MM.1S (cell line): ENCODE data around the gene TKT.

ENCODE experiments used
- DNase-seq: peaks from one replicate; pipeline ENCODE4 v3.0.0-alpha.2; 2015
- H2AFZ ChIP-seq: fragments of 300-600 bp; sonication (generic); 2 replicates; pipeline ENCODE4 v1.6.0; 2016; ENCODE audit warnings: antibody characterized with exemption, low read length
- H3F3A ChIP-seq: fragments of 300-600 bp; sonication (generic); 2 replicates; pipeline ENCODE4 v1.6.1; 2016; ENCODE audit warnings: mild to moderate bottlenecking, antibody characterized with exemption, low read length, moderate library complexity, mixed read lengths; ENCODE audit not compliant: insufficient read depth
- H3K27ac ChIP-seq: fragments of 300-600 bp; sonication (generic); 2 replicates; pipeline ENCODE4 v1.5.1; 2016; ENCODE audit warnings: mild to moderate bottlenecking, low read length
- H3K27me3 ChIP-seq: fragments of 300-600 bp; sonication (generic); replicated peaks from 2 replicates; pipeline ENCODE4 v1.6.0; 2016; ENCODE audit warnings: low read length; ENCODE audit not compliant: insufficient read depth
- H3K36me3 ChIP-seq: fragments of 300-600 bp; sonication (generic); replicated peaks from 2 replicates; pipeline ENCODE4 v1.6.1; 2016; ENCODE audit warnings: mild to moderate bottlenecking, low read length, mixed read lengths; ENCODE audit not compliant: insufficient read depth
- H3K4me1 ChIP-seq: fragments of 300-600 bp; sonication (generic); 2 replicates; pipeline ENCODE4 v1.6.1; 2016; ENCODE audit warnings: low read length, mixed read lengths
- H3K4me2 ChIP-seq: fragments of 300-600 bp; sonication (generic); 2 replicates; pipeline ENCODE4 v1.6.0; 2016; ENCODE audit warnings: low read depth, low read length
- H3K4me3 ChIP-seq: fragments of 300-600 bp; sonication (generic); 2 replicates; pipeline ENCODE4 v1.5.1; 2016; ENCODE audit warnings: low read length, mixed read lengths
- H3K79me2 ChIP-seq: fragments of 300-600 bp; sonication (generic); 2 replicates; pipeline ENCODE4 v1.6.1; 2016; ENCODE audit warnings: mixed run types, low read length, mixed read lengths
- H3K9ac ChIP-seq: fragments of 300-600 bp; sonication (generic); 2 replicates; pipeline ENCODE4 v1.6.1; 2016; ENCODE audit warnings: low read length, mixed read lengths
- H3K9me2 ChIP-seq: fragments of 300-600 bp; sonication (generic); replicated peaks from 2 replicates; pipeline ENCODE4 v1.6.1; 2016; ENCODE audit warnings: mild to moderate bottlenecking, low read length, mixed read lengths; ENCODE audit not compliant: insufficient read depth
- H3K9me3 ChIP-seq: fragments of 300-600 bp; sonication (generic); replicated peaks from 2 replicates; pipeline ENCODE4 v1.6.1; 2016; ENCODE audit warnings: mild to moderate bottlenecking, low read length, mixed read lengths; ENCODE audit not compliant: insufficient read depth
- H4K20me1 ChIP-seq: fragments of 300-600 bp; sonication (generic); 2 replicates; pipeline ENCODE4 v1.6.1; 2016; ENCODE audit warnings: mild to moderate bottlenecking, low read length, moderate library complexity, mixed read lengths; ENCODE audit not compliant: insufficient read depth
- EZH2 ChIP-seq: fragments of 300-600 bp; sonication (generic); optimal IDR thresholded peaks from 2 replicates; pipeline ENCODE3; 2017; ENCODE audit warnings: low read depth, mild to moderate bottlenecking, antibody characterized with exemption, low read length, mixed read lengths
- EZH2phosphoT487 ChIP-seq: fragments of 300-600 bp; sonication (generic); IDR thresholded peaks from 2 replicates; pipeline ENCODE4 v1.6.1; 2018; ENCODE audit warnings: antibody characterized with exemption, low read length
- TF ChIP-seq, protein P1 (sequence below): fragments of 300-600 bp; sonication (generic); IDR thresholded peaks from 2 replicates; pipeline ENCODE4 v1.5.1; 2016; ENCODE audit warnings: antibody characterized with exemption, low read length, mixed read lengths

TKT gene

DNA sequence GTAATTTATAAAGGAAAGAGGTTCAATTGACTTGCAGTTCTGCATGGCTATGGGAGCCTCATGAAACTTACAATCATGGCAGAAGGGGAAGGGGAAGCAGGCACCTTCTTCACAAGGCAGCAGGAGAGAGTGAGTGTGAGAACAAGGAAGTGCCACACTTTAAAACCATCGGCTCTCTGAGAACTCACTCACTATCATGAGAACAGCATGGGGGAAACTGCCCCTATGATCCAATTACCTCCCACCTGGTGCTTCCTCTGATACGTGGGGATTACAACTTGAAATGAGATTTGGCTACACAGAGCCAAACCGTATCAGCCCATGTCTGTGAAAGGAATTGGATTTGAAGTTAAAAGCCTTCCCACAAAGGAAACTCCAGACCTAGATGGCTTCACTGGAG, 39.1 kb downstream of the TKT start:
- Histone ChIP-seq H3K9me3 (no peaks in the 10 kb centered on the region), H3K27ac (no peak overlapping the region), H3K4me1 (no peaks in the 10 kb centered on the region), H3K9ac (no peak overlapping the region), H3K4me2 (no peak overlapping the region), H3K27me3 (no peaks in the 10 kb centered on the region), H3K36me3 (no peaks in the 10 kb centered on the region), H2AFZ (no peak overlapping the region), H3F3A (0 out of 2 replicates have a peak, but pooled peaks cover 15% of the 10 kb centered on the region), H4K20me1 (no peaks in the 10 kb centered on the region), H3K9me2 (no peaks in the 10 kb centered on the region), H3K79me2 (no peaks in the 10 kb centered on the region), H3K4me3 (no peak overlapping the region)
- TF ChIP-seq EZH2phosphoT487: no peak
- TF ChIP-seq EZH2: no peak
- TF ChIP-seq, protein P1, sequence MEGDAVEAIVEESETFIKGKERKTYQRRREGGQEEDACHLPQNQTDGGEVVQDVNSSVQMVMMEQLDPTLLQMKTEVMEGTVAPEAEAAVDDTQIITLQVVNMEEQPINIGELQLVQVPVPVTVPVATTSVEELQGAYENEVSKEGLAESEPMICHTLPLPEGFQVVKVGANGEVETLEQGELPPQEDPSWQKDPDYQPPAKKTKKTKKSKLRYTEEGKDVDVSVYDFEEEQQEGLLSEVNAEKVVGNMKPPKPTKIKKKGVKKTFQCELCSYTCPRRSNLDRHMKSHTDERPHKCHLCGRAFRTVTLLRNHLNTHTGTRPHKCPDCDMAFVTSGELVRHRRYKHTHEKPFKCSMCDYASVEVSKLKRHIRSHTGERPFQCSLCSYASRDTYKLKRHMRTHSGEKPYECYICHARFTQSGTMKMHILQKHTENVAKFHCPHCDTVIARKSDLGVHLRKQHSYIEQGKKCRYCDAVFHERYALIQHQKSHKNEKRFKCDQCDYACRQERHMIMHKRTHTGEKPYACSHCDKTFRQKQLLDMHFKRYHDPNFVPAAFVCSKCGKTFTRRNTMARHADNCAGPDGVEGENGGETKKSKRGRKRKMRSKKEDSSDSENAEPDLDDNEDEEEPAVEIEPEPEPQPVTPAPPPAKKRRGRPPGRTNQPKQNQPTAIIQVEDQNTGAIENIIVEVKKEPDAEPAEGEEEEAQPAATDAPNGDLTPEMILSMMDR: no peak
- no peak for DNase-seq

DNA sequence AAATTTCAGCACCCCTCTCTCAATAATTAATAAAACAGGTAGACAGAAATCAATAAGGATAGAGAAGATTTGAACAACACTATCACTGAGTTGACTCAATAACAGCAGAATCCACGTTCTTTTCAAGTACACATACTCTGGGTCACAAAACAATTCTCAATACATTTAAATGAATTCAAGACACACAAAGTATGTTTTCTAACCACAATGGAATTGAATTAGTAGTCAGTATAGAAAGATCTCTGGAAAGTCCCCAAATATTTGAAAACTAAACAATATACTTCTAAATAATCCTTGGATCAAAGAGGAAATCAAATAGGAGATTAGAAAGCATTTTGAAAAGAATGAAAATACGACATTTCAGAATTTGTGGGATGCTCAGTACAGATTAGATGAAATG, 40.0 kb downstream of the TKT start:
- no peak for DNase-seq
- no peaks in the 10 kb centered on the region for H3K9me2 ChIP-seq
- H3F3A ChIP-seq: 0 out of 2 replicates have a peak, but pooled peaks cover 13% of the 10 kb centered on the region
- no peaks in the 10 kb centered on the region for H3K9me3 ChIP-seq
- TF ChIP-seq EZH2phosphoT487 (no peak), EZH2 (no peak)
- TF ChIP-seq, protein P1: no peak
- H3K4me3 ChIP-seq: no peak overlapping the region
- H4K20me1 ChIP-seq: no peaks in the 10 kb centered on the region
- no peaks in the 10 kb centered on the region; the same call in 1 of the 2 replicates for H3K79me2 ChIP-seq
- H2AFZ ChIP-seq: no peak overlapping the region
- H3K36me3 ChIP-seq: no peaks in the 10 kb centered on the region
- no peak overlapping the region for H3K9ac ChIP-seq
- H3K27me3 ChIP-seq: no peaks in the 10 kb centered on the region
- H3K27ac ChIP-seq: no peak overlapping the region
- H3K4me1 ChIP-seq: no peaks in the 10 kb centered on the region
- H3K4me2 ChIP-seq: no peak overlapping the region

DNA sequence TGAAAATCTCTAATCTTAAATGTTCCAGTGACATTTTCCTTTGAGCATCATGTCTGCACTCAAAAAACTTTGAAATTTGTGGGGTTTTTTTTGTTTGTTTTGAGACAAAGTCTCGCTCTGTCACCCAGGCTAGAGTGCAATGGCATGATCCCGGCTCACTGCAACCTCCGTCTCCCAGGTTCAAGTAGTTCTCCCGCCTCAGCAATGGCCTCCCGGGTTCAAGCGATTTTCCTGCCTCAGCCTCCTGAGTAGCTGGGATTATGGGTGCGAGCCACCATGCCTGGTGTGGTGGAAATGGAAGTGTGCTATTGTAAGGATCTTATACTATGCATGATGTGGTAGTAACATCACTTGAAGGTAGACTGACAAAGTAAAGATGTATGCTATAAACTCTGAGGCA, 42.5 kb downstream of the TKT start:
- H3K4me1 ChIP-seq: no peaks in the 10 kb centered on the region
- H3K4me2 ChIP-seq: no peak overlapping the region
- H3K4me3 ChIP-seq: no peak overlapping the region
- no peak overlapping the region for H2AFZ ChIP-seq
- no peak overlapping the region for H3K27ac ChIP-seq
- TF ChIP-seq EZH2: no peak
- TF ChIP-seq EZH2phosphoT487: no peak
- TF ChIP-seq, protein P1: no peak
- DNase-seq: no peak
- no peaks in the 10 kb centered on the region for H3K36me3 ChIP-seq
- peaks cover 3% of the 10 kb centered on the region; the same call in 1 of the 2 replicates for H3K79me2 ChIP-seq
- H3K9me3 ChIP-seq: no peaks in the 10 kb centered on the region
- 0 out of 2 replicates have a peak, but pooled peaks cover 5% of the 10 kb centered on the region for H3F3A ChIP-seq
- no peaks in the 10 kb centered on the region for H3K9me2 ChIP-seq
- H4K20me1 ChIP-seq: no peaks in the 10 kb centered on the region
- H3K9ac ChIP-seq: no peak overlapping the region
- no peaks in the 10 kb centered on the region for H3K27me3 ChIP-seq
